ENCODE results near the gene NAALAD2.
"Not testable (repeated sequence)": the region's sequence is repeated elsewhere in the genome, so short reads cannot be mapped to it uniquely, and the experiment has no call there.

The NAALAD2 gene

GRCh38 chr11:90148900-90149299 is 14.4 kb downstream of the NAALAD2 start:
- no CpG with 5 or more reads among the region's 1 CpG for WGBS, 2 donors (ENCODE audit: extremely low coverage in 2 of 2, insufficient read length in 2 of 2, insufficient replicate concordance in 1 of 2)
- no peak for DNase-seq (ENCODE audit: low spot score)
- H3K4me1 ChIP-seq (ENCODE audit: control insufficient read depth in 2 of 2, insufficient read depth in 1 of 2, low read depth in 1 of 2, low read length in 2 of 2), result no peaks in the 10 kb centered on the region

GRCh38 chr11:90166982-90167573 is 32.6 kb downstream of the NAALAD2 start:
- H3K36me3 ChIP-seq (replicated peaks in 1 of 2; ENCODE audit: control insufficient read depth in 2 of 2, insufficient read depth in 2 of 2, low read length in 2 of 2); H4K8ac ChIP-seq (ENCODE audit: low read depth, low read length); H3K4me1 ChIP-seq (ENCODE audit: control insufficient read depth in 2 of 2, insufficient read depth in 1 of 2, low read depth in 1 of 2, low read length in 2 of 2); H2BK120ac ChIP-seq (ENCODE audit: low read depth, low read length); H3K18ac ChIP-seq (ENCODE audit: low read length); H3K27ac ChIP-seq (replicated peaks; ENCODE audit: low read length); H3K9me3 ChIP-seq (replicated peaks in 1 of 2; ENCODE audit: control insufficient read depth in 2 of 2, insufficient read depth in 1 of 2, low read depth in 1 of 2, low read length in 2 of 2); H3K23ac ChIP-seq (ENCODE audit: low read depth, low read length, poor library complexity); H2BK12ac ChIP-seq (ENCODE audit: low read length); H4K91ac ChIP-seq (ENCODE audit: low read depth, low read length, poor library complexity); H3K4me2 ChIP-seq (ENCODE audit: insufficient read depth, low read length, poor library complexity, severe bottlenecking); H3K27me3 ChIP-seq (ENCODE audit: control insufficient read depth in 3 of 3, insufficient read depth in 3 of 3, low read depth in 1 of 3, low read length in 3 of 3); H2AFZ ChIP-seq (ENCODE audit: low read length); H3K4ac ChIP-seq (ENCODE audit: low read length); H3K4me3 ChIP-seq (ENCODE audit: low read length in 2 of 2); DNase-seq (ENCODE audit: low spot score); H2BK5ac ChIP-seq (ENCODE audit: low read length); H2AK5ac ChIP-seq (ENCODE audit: low read depth, low read length); H3K9ac ChIP-seq (ENCODE audit: low read depth, low read length, poor library complexity); H3K79me1 ChIP-seq (ENCODE audit: low read depth, low read length); H2BK15ac ChIP-seq (ENCODE audit: low read length): not testable (repeated sequence)
- H3K14ac ChIP-seq (ENCODE audit: low read length), result peak overlapping the region; percentile 38
- no CpG with 5 or more reads among the region's 49 CpGs for WGBS, 2 donors (ENCODE audit: extremely low coverage in 2 of 2, insufficient read length in 2 of 2, insufficient replicate concordance in 1 of 2)

More at GRCh38 chr11:90148900-90149299, 14.4 kb downstream of the NAALAD2 start:
- no peaks in the 10 kb centered on the region for H3K9me3 ChIP-seq (replicated peaks in 1 of 2; ENCODE audit: control insufficient read depth in 2 of 2, insufficient read depth in 1 of 2, low read depth in 1 of 2, low read length in 2 of 2)
- H2AK5ac ChIP-seq (ENCODE audit: low read depth, low read length), result no peak overlapping the region
- H3K4ac ChIP-seq (ENCODE audit: low read length), result no peak overlapping the region
- H3K9ac ChIP-seq (ENCODE audit: low read depth, low read length, poor library complexity), result no peak overlapping the region
- H3K14ac ChIP-seq (ENCODE audit: low read length), result no peak overlapping the region
- no peak overlapping the region for H2BK15ac ChIP-seq (ENCODE audit: low read length)
- H3K4me3 ChIP-seq (ENCODE audit: low read length in 2 of 2), result no peak overlapping the region
- H4K91ac ChIP-seq (ENCODE audit: low read depth, low read length, poor library complexity), result no peak overlapping the region
- H2BK12ac ChIP-seq (ENCODE audit: low read length), result no peak overlapping the region
- no peak overlapping the region for H2AFZ ChIP-seq (ENCODE audit: low read length)
- no peak overlapping the region for H2BK120ac ChIP-seq (ENCODE audit: low read depth, low read length)
- H3K4me2 ChIP-seq (ENCODE audit: insufficient read depth, low read length, poor library complexity, severe bottlenecking), result no peak overlapping the region
- H3K27me3 ChIP-seq (ENCODE audit: control insufficient read depth in 3 of 3, insufficient read depth in 3 of 3, low read depth in 1 of 3, low read length in 3 of 3), result no peaks in the 10 kb centered on the region
- H3K27ac ChIP-seq (replicated peaks; ENCODE audit: low read length), result no peak overlapping the region
- no peak overlapping the region for H2BK5ac ChIP-seq (ENCODE audit: low read length)
- H3K36me3 ChIP-seq (replicated peaks in 1 of 2; ENCODE audit: control insufficient read depth in 2 of 2, insufficient read depth in 2 of 2, low read length in 2 of 2), result peaks cover 0 to 2% of the 10 kb centered on the region in 2 donors
- H3K18ac ChIP-seq (ENCODE audit: low read length), result no peak overlapping the region
- H3K79me1 ChIP-seq (ENCODE audit: low read depth, low read length), result no peaks in the 10 kb centered on the region
- H4K8ac ChIP-seq (ENCODE audit: low read depth, low read length), result no peak overlapping the region
- no peak overlapping the region for H3K23ac ChIP-seq (ENCODE audit: low read depth, low read length, poor library complexity)

- not testable (repeated sequence) for H3K4me1 ChIP-seq (ENCODE audit: control insufficient read depth in 2 of 2, insufficient read depth in 1 of 2, low read depth in 1 of 2, low read length in 2 of 2); H3K14ac ChIP-seq (ENCODE audit: low read length); H3K27ac ChIP-seq (replicated peaks; ENCODE audit: low read length); H2BK15ac ChIP-seq (ENCODE audit: low read length); H3K4ac ChIP-seq (ENCODE audit: low read length); H3K23ac ChIP-seq (ENCODE audit: low read depth, low read length, poor library complexity); H3K4me3 ChIP-seq (ENCODE audit: low read length in 2 of 2); H3K36me3 ChIP-seq (replicated peaks in 1 of 2; ENCODE audit: control insufficient read depth in 2 of 2, insufficient read depth in 2 of 2, low read length in 2 of 2); H3K18ac ChIP-seq (ENCODE audit: low read length); H2BK120ac ChIP-seq (ENCODE audit: low read depth, low read length); H2AFZ ChIP-seq (ENCODE audit: low read length); H4K91ac ChIP-seq (ENCODE audit: low read depth, low read length, poor library complexity); H2AK5ac ChIP-seq (ENCODE audit: low read depth, low read length); H3K4me2 ChIP-seq (ENCODE audit: insufficient read depth, low read length, poor library complexity, severe bottlenecking); H2BK5ac ChIP-seq (ENCODE audit: low read length); H3K9me3 ChIP-seq (replicated peaks in 1 of 2; ENCODE audit: control insufficient read depth in 2 of 2, insufficient read depth in 1 of 2, low read depth in 1 of 2, low read length in 2 of 2); H3K27me3 ChIP-seq (ENCODE audit: control insufficient read depth in 3 of 3, insufficient read depth in 3 of 3, low read depth in 1 of 3, low read length in 3 of 3); H2BK12ac ChIP-seq (ENCODE audit: low read length); DNase-seq (ENCODE audit: low spot score); H3K79me1 ChIP-seq (ENCODE audit: low read depth, low read length); H3K9ac ChIP-seq (ENCODE audit: low read depth, low read length, poor library complexity); H4K8ac ChIP-seq (ENCODE audit: low read depth, low read length)
- WGBS, 2 donors (ENCODE audit: extremely low coverage in 2 of 2, insufficient read length in 2 of 2, insufficient replicate concordance in 1 of 2), result no CpG with 5 or more reads among the region's 8 CpGs
These were observed 33.2 kb downstream of the NAALAD2 start for GRCh38 chr11:90167704-90168103.

- no peak overlapping the region for H2AFZ ChIP-seq (ENCODE audit: low read length)
- no peaks in the 10 kb centered on the region for H3K27me3 ChIP-seq (ENCODE audit: control insufficient read depth in 3 of 3, insufficient read depth in 3 of 3, low read depth in 1 of 3, low read length in 3 of 3)
- no peak overlapping the region for H3K9ac ChIP-seq (ENCODE audit: low read depth, low read length, poor library complexity)
- peaks cover under 1 to 2% of the 10 kb centered on the region in 2 donors for H3K36me3 ChIP-seq (replicated peaks in 1 of 2; ENCODE audit: control insufficient read depth in 2 of 2, insufficient read depth in 2 of 2, low read length in 2 of 2)
- H3K4ac ChIP-seq (ENCODE audit: low read length), result no peak overlapping the region
- no peak overlapping the region for H3K14ac ChIP-seq (ENCODE audit: low read length)
- no peak overlapping the region for H3K4me2 ChIP-seq (ENCODE audit: insufficient read depth, low read length, poor library complexity, severe bottlenecking)
- no peaks in the 10 kb centered on the region for H3K79me1 ChIP-seq (ENCODE audit: low read depth, low read length)
- no peak overlapping the region for H2BK15ac ChIP-seq (ENCODE audit: low read length)
- H4K8ac ChIP-seq (ENCODE audit: low read depth, low read length), result no peak overlapping the region
- no peak for DNase-seq (ENCODE audit: low spot score)
- WGBS, 2 donors (ENCODE audit: extremely low coverage in 2 of 2, insufficient read length in 2 of 2, insufficient replicate concordance in 1 of 2), result no CpG with 5 or more reads among the region's 3 CpGs
- no peak overlapping the region for H2BK12ac ChIP-seq (ENCODE audit: low read length)
- H3K23ac ChIP-seq (ENCODE audit: low read depth, low read length, poor library complexity), result no peak overlapping the region
- H3K18ac ChIP-seq (ENCODE audit: low read length), result no peak overlapping the region
- no peaks in the 10 kb centered on the region for H3K4me1 ChIP-seq (ENCODE audit: control insufficient read depth in 2 of 2, insufficient read depth in 1 of 2, low read depth in 1 of 2, low read length in 2 of 2)
- H2BK5ac ChIP-seq (ENCODE audit: low read length), result no peak overlapping the region
- no peak overlapping the region for H3K27ac ChIP-seq (replicated peaks; ENCODE audit: low read length)
- no peak overlapping the region for H2AK5ac ChIP-seq (ENCODE audit: low read depth, low read length)
- H3K9me3 ChIP-seq (replicated peaks in 1 of 2; ENCODE audit: control insufficient read depth in 2 of 2, insufficient read depth in 1 of 2, low read depth in 1 of 2, low read length in 2 of 2), result no peaks in the 10 kb centered on the region
- no peak overlapping the region for H2BK120ac ChIP-seq (ENCODE audit: low read depth, low read length)
- no peak overlapping the region for H4K91ac ChIP-seq (ENCODE audit: low read depth, low read length, poor library complexity)
- H3K4me3 ChIP-seq (ENCODE audit: low read length in 2 of 2), result no peak overlapping the region
These were observed 34.1 kb downstream of the NAALAD2 start for GRCh38 chr11:90168571-90168970.
